ENCODE data around the gene CGB2.
"Not testable (repeated sequence)": the region's sequence is repeated elsewhere in the genome, so short reads cannot be mapped to it uniquely, and the experiment has no call there.

Gene CGB2

GRCh38 chr19:49028686-49029085 is 3.0 kb upstream of the CGB2 start:
- not testable (repeated sequence) for H3K4me3 Mint-ChIP-seq; H3K36me3 Mint-ChIP-seq (ENCODE audit: insufficient read depth); DNase-seq (ENCODE audit: low spot score in 2 of 2); ATAC-seq (replicated peaks; ENCODE audit: extremely low read depth, poor library complexity, severe bottlenecking); H3K27ac Mint-ChIP-seq (ENCODE audit: low read depth); H3K27me3 Mint-ChIP-seq; H3K9me3 Mint-ChIP-seq; H3K4me1 Mint-ChIP-seq

DNA sequence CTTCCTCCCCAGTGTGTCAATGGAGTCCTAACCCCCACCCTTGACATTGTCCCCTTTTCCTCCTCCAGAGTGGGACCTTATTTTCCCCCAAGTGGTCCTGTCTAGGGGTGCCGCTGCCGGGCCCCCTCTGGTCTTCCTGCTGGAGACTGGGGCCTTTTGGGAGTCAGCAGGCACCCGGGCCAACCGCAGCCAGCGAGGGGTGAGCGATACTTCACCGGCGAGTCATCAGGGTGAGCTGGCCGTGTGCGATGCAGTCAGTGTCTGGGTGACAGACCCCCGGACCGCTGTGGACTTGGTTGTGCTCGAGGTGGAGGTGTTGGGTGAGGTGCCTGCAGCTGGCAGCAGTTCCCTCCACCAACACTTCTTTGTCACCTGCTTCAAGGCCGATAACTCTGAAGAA is 1.9 kb upstream of the CGB2 start:
- H3K9me3 Mint-ChIP-seq; H3K4me3 Mint-ChIP-seq; DNase-seq (ENCODE audit: low spot score in 2 of 2); H3K4me1 Mint-ChIP-seq; H3K27ac Mint-ChIP-seq (ENCODE audit: low read depth); ATAC-seq (replicated peaks; ENCODE audit: extremely low read depth, poor library complexity, severe bottlenecking); H3K27me3 Mint-ChIP-seq; H3K36me3 Mint-ChIP-seq (ENCODE audit: insufficient read depth): not testable (repeated sequence)

DNA sequence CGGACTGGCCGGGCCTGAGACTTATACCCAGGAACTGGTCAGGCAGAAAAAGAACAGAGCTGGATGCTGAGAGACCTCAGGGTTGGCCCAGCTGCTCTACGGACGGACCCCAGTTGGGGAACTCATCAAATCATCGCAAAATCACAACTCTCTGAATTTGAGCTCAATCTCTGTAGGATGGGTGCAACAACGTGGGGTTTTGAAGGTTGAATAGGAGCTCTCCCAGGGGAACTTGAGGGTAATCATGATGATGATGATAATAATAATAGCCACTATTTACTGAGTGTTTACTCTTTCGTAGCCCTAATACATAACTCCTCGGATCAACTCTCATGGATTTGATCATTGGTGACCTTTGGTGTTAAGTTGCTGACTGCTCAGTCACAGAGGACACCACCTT is 1.4 kb upstream of the CGB2 start:
- DNase-seq (ENCODE audit: low spot score in 2 of 2); H3K9me3 Mint-ChIP-seq; H3K27ac Mint-ChIP-seq (ENCODE audit: low read depth); H3K4me3 Mint-ChIP-seq; H3K27me3 Mint-ChIP-seq; ATAC-seq (replicated peaks; ENCODE audit: extremely low read depth, poor library complexity, severe bottlenecking); H3K36me3 Mint-ChIP-seq (ENCODE audit: insufficient read depth); H3K4me1 Mint-ChIP-seq: not testable (repeated sequence)

- not testable (repeated sequence) for H3K27me3 Mint-ChIP-seq
Observed at GRCh38 chr19:49036815-49037214, 5.1 kb downstream of the CGB2 start, which contains the start of gene CGB1. CGB1 (minus strand) TSS chr19:49036895; CDS start chr19:49036711, 184 bp downstream.

GRCh38 chr19:49038111-49038510 is 6.4 kb downstream of the CGB2 start:
- not testable (repeated sequence) for H3K4me3 Mint-ChIP-seq; H3K36me3 Mint-ChIP-seq (ENCODE audit: insufficient read depth); H3K4me1 Mint-ChIP-seq; H3K27ac Mint-ChIP-seq (ENCODE audit: low read depth); ATAC-seq (replicated peaks; ENCODE audit: extremely low read depth, poor library complexity, severe bottlenecking); H3K27me3 Mint-ChIP-seq; H3K9me3 Mint-ChIP-seq; DNase-seq (ENCODE audit: low spot score in 2 of 2)

More at GRCh38 chr19:49036815-49037214, 5.1 kb downstream of the CGB2 start, which contains the start of gene CGB1:
- H3K27ac Mint-ChIP-seq (ENCODE audit: low read depth); H3K36me3 Mint-ChIP-seq (ENCODE audit: insufficient read depth); ATAC-seq (replicated peaks; ENCODE audit: extremely low read depth, poor library complexity, severe bottlenecking); H3K4me1 Mint-ChIP-seq; H3K9me3 Mint-ChIP-seq; H3K4me3 Mint-ChIP-seq; DNase-seq (ENCODE audit: low spot score in 2 of 2): not testable (repeated sequence)

DNA sequence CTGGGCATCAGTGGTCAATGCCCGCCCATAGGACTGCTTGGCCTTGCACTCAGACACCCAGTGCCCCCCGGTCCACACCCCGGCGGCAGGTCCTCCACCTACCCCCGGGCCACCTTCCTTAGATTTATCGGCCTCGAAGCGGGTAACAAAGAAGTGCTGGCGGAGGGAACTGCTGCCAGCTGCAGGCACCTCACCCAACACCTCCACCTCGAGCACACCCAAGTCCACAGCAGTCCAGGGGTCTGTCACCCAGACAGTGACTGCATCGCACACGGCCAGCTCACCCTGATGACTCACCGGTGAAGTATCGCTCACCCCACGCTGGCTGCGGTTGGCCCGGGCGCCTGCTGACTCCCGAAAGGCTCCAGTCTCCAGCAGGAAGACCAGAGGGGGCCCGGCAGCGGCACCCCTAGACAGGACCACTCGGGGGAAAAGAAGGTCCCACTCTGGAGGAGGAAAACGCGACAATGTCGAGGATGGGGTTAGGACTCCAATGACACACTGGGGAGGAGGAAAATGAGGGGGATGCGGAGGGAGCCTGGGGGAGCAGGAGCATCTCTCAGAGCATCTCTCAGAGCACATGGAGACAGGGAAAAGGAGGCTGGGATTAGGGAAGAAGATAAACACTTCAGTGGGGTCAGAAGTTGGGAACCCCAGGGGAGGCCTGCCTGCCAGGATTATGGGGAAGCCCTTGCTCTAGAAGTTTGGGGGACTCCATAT is 7.0 kb downstream of the CGB2 start:
- not testable (repeated sequence) for DNase-seq (ENCODE audit: low spot score in 2 of 2); H3K36me3 Mint-ChIP-seq (ENCODE audit: insufficient read depth); H3K27ac Mint-ChIP-seq (ENCODE audit: low read depth); H3K9me3 Mint-ChIP-seq; H3K4me3 Mint-ChIP-seq; H3K4me1 Mint-ChIP-seq; ATAC-seq (replicated peaks; ENCODE audit: extremely low read depth, poor library complexity, severe bottlenecking)
- H3K27me3 Mint-ChIP-seq = peaks cover 12% of the 10 kb centered on the region

- not testable (repeated sequence) for H3K36me3 Mint-ChIP-seq (ENCODE audit: insufficient read depth); DNase-seq (ENCODE audit: low spot score in 2 of 2); ATAC-seq (replicated peaks; ENCODE audit: extremely low read depth, poor library complexity, severe bottlenecking); H3K9me3 Mint-ChIP-seq; H3K4me3 Mint-ChIP-seq; H3K27ac Mint-ChIP-seq (ENCODE audit: low read depth); H3K4me1 Mint-ChIP-seq
- peaks cover 12% of the 10 kb centered on the region for H3K27me3 Mint-ChIP-seq
Observed at GRCh38 chr19:49039736-49040135, 8.0 kb downstream of the CGB2 start.

GRCh38 chr19:49042177-49042576 is 10.5 kb downstream of the CGB2 start:
- Mint-ChIP-seq H3K27me3 (peaks cover 12% of the 10 kb centered on the region), H3K4me1 (no peaks in the 10 kb centered on the region), H3K9me3 (no peaks in the 10 kb centered on the region), H3K36me3 (ENCODE audit: insufficient read depth) (no peaks in the 10 kb centered on the region), H3K4me3 (no peak overlapping the region), H3K27ac (ENCODE audit: low read depth) (no peak overlapping the region)
- no peak for DNase-seq (ENCODE audit: low spot score in 2 of 2)
- ATAC-seq (replicated peaks; ENCODE audit: extremely low read depth, poor library complexity, severe bottlenecking) = no peak

DNA sequence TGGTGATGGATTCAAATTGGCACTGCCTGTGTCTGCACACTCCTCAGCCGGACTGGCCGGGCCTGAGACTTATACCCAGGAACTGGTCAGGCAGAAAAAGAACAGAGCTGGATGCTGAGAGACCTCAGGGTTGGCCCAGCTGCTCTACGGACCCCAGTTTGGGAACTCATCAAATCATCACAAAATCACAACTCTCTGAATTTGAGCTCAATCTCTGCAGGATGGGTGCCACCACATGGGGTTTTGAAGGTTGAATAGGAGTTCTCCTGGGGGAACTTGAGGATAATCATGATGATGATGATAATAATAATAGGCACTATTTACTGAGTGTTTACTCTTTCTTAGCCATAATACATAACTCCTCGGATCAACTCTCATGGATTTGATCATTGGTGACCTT is 11.0 kb downstream of the CGB2 start:
- H3K27me3 Mint-ChIP-seq = peaks cover 12% of the 10 kb centered on the region
- H3K27ac Mint-ChIP-seq (ENCODE audit: low read depth); DNase-seq (ENCODE audit: low spot score in 2 of 2); H3K4me3 Mint-ChIP-seq; H3K9me3 Mint-ChIP-seq; H3K4me1 Mint-ChIP-seq; H3K36me3 Mint-ChIP-seq (ENCODE audit: insufficient read depth); ATAC-seq (replicated peaks; ENCODE audit: extremely low read depth, poor library complexity, severe bottlenecking): not testable (repeated sequence)

DNA sequence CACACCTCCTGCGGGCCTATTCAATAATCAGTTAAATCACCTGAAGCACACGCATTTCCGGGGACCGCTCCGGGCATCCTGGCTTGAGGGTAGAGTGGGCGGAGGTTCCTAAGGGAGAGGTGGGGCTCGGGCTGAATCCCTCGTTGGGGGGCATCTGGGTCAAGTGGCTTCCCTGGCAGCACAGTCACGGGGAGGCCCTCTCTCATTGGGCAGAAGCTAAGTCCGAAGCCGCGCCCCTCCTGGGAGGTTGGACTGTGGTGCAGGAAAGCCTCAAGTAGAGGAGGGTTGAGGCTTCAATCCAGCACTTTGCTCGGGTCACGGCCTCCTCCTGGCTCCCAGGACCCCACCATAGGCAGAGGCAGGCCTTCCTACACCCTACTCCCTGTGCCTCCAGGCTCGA is 11.9 kb downstream of the CGB2 start, which contains the start of gene CGB5:
CGB5 (plus strand) TSS at position 301 of the 400 bp plus-strand sequence. CDS start 362 bp downstream, outside the sequence.
- peaks cover 12% of the 10 kb centered on the region for H3K27me3 Mint-ChIP-seq
- not testable (repeated sequence) for H3K9me3 Mint-ChIP-seq; H3K4me1 Mint-ChIP-seq; ATAC-seq (replicated peaks; ENCODE audit: extremely low read depth, poor library complexity, severe bottlenecking); H3K4me3 Mint-ChIP-seq; DNase-seq (ENCODE audit: low spot score in 2 of 2); H3K27ac Mint-ChIP-seq (ENCODE audit: low read depth); H3K36me3 Mint-ChIP-seq (ENCODE audit: insufficient read depth)

- not testable (repeated sequence) for DNase-seq (ENCODE audit: low spot score in 2 of 2); H3K4me3 Mint-ChIP-seq; ATAC-seq (replicated peaks; ENCODE audit: extremely low read depth, poor library complexity, severe bottlenecking); H3K27ac Mint-ChIP-seq (ENCODE audit: low read depth); H3K4me1 Mint-ChIP-seq; H3K36me3 Mint-ChIP-seq (ENCODE audit: insufficient read depth); H3K9me3 Mint-ChIP-seq; H3K27me3 Mint-ChIP-seq
Observed at GRCh38 chr19:49049011-49049410, 17.3 kb downstream of the CGB2 start, which contains the start of gene CGB8. CGB8 (minus strand) TSS chr19:49049111; CDS start chr19:49048739, 372 bp downstream.

DNA sequence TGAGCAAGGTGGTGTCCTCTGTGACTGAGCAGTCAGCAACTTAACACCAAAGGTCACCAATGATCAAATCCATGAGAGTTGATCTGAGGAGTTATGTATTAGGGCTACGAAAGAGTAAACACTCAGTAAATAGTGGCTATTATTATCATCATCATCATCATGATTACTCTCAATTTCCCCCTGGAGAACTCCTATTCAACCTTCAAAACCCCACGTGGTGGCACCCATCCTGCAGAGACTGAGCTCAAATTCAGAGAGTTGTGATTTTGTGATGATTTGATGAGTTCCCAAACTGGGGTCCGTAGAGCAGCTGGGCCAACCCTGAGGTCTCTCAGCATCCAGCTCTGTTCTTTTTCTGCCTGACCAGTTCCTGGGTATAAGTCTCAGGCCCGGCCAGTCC is 18.1 kb downstream of the CGB2 start:
- H3K9me3 Mint-ChIP-seq; H3K27ac Mint-ChIP-seq (ENCODE audit: low read depth); H3K27me3 Mint-ChIP-seq; DNase-seq (ENCODE audit: low spot score in 2 of 2); ATAC-seq (replicated peaks; ENCODE audit: extremely low read depth, poor library complexity, severe bottlenecking); H3K4me1 Mint-ChIP-seq; H3K36me3 Mint-ChIP-seq (ENCODE audit: insufficient read depth); H3K4me3 Mint-ChIP-seq: not testable (repeated sequence)

DNA sequence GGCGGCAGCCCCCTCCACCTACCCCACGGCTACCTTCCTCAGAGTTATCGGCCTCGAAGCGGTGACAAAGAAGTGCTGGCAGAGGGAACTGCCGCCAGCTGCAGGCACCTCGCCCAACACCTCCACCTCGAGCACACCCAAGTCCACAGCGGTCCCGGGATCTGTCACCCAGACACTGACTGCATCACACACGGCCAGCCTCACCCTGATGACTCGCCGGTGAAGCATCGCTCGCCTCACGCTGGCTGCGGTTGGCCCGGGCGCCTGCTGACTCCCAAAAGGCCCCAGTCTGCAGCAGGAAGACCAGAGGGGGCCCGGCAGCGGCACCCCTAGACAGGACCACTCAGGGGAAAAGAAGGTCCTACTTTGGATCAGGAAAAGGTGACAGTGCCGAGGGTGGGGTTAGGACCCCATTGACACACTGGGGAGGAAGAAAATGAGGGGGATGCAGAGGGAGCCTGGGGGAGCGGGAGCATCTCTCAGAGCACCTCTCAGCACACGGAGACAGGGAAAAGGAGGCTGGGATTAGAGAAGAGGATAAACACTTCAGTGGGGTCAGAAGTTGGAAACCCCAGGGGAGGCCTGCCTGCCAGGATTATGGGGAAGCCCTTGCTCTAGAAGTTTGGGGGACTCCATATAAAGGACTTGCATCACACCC is 18.8 kb downstream of the CGB2 start:
- H3K27me3 Mint-ChIP-seq; H3K36me3 Mint-ChIP-seq (ENCODE audit: insufficient read depth); H3K4me1 Mint-ChIP-seq; H3K9me3 Mint-ChIP-seq; ATAC-seq (replicated peaks; ENCODE audit: extremely low read depth, poor library complexity, severe bottlenecking); H3K4me3 Mint-ChIP-seq; DNase-seq (ENCODE audit: low spot score in 2 of 2); H3K27ac Mint-ChIP-seq (ENCODE audit: low read depth): not testable (repeated sequence)

Data from central memory CD8-positive, alpha-beta T cell (primary cell).